Type B pancreatic cell (in vitro differentiated cells): ENCODE results near the gene COL4A2. TPM values are rescaled to one million over a fixed set of nuclear protein-coding genes. Genes with fewer than 3 reads are reported as not detected.

ENCODE experiments used
- DNase-seq: peaks from one replicate; pipeline ENCODE4 v3.0.0; 2021; ENCODE audit warnings: mixed read lengths; ENCODE audit not compliant: unreplicated experiment; ENCODE audit errors: extremely low spot score
- H3K27ac Mint-ChIP-seq: 2 replicates; pipeline ENCODE4 v1.8.0; 2021; ENCODE audit warnings: mild to moderate bottlenecking, mixed read lengths
- H3K27me3 Mint-ChIP-seq: 2 replicates; pipeline ENCODE4 v1.8.0; 2021; ENCODE audit warnings: mixed read lengths
- H3K36me3 Mint-ChIP-seq: 2 replicates; pipeline ENCODE4 v1.8.0; 2021; ENCODE audit warnings: mixed read lengths
- H3K4me1 Mint-ChIP-seq: one replicate; pipeline ENCODE4 v1.8.0; 2021; ENCODE audit warnings: mixed read lengths; ENCODE audit not compliant: unreplicated experiment
- H3K4me3 Mint-ChIP-seq: 2 replicates; pipeline ENCODE4 v1.8.0; 2021; ENCODE audit warnings: mild to moderate bottlenecking, mixed read lengths
- H3K9me3 Mint-ChIP-seq: 2 replicates; pipeline ENCODE4 v1.8.0; 2021; ENCODE audit warnings: mixed read lengths
- CTCF ChIP-seq: fragments of 200-600 bp; sonication (generic); conservative IDR thresholded peaks from 2 replicates; pipeline ENCODE4 v1.5.0; 2021; ENCODE audit warnings: antibody characterized with exemption, mild to moderate bottlenecking
- total RNA-seq: library from RNA; stranded (reverse); gene quantifications from 2 replicates; pipeline ENCODE4 v1.2.1, GENCODE V29; 2021; ENCODE audit warnings: low replicate concordance

The COL4A2 gene
- total RNA-seq, 1 donor from 2014 or later, result 145 TPM

GRCh38 chr13:110368408-110368807 is 61.3 kb downstream of the COL4A2 start:
- H3K4me1 Mint-ChIP-seq, result peaks cover 36% of the 10 kb centered on the region
- H3K36me3 Mint-ChIP-seq, result peaks cover 18% of the 10 kb centered on the region
- no peak overlapping the region for H3K27ac Mint-ChIP-seq
- DNase-seq, result no peak
- H3K9me3 Mint-ChIP-seq, result peaks cover 9% of the 10 kb centered on the region
- no peak for TF ChIP-seq CTCF
- H3K4me3 Mint-ChIP-seq, result no peak overlapping the region
- H3K27me3 Mint-ChIP-seq, result no peaks in the 10 kb centered on the region

DNA sequence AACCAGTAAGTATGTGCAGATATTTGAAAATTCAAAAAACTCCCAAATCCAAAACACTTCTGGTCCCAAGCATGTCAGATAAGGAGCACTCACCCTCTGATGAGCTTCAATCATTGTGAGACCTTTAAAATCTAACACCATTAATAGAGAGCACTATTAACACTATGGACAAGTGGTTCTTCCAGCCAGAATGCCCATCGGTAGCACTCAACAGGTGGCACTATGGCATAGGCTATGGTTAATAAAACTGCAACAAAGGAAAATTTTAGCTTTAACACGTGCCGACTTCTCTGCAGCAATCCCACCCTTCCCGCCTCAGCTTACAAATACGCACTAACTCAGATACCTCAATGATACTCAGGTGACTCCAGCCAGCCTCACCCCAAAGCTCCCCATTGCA is 62.3 kb downstream of the COL4A2 start:
- TF ChIP-seq CTCF, result no peak
- Mint-ChIP-seq H3K4me1 (peaks cover 44% of the 10 kb centered on the region), H3K9me3 (peaks cover 9% of the 10 kb centered on the region), H3K4me3 (no peak overlapping the region), H3K36me3 (peaks cover 18% of the 10 kb centered on the region), H3K27me3 (no peaks in the 10 kb centered on the region), H3K27ac (no peak overlapping the region)
- DNase-seq, result no peak

DNA sequence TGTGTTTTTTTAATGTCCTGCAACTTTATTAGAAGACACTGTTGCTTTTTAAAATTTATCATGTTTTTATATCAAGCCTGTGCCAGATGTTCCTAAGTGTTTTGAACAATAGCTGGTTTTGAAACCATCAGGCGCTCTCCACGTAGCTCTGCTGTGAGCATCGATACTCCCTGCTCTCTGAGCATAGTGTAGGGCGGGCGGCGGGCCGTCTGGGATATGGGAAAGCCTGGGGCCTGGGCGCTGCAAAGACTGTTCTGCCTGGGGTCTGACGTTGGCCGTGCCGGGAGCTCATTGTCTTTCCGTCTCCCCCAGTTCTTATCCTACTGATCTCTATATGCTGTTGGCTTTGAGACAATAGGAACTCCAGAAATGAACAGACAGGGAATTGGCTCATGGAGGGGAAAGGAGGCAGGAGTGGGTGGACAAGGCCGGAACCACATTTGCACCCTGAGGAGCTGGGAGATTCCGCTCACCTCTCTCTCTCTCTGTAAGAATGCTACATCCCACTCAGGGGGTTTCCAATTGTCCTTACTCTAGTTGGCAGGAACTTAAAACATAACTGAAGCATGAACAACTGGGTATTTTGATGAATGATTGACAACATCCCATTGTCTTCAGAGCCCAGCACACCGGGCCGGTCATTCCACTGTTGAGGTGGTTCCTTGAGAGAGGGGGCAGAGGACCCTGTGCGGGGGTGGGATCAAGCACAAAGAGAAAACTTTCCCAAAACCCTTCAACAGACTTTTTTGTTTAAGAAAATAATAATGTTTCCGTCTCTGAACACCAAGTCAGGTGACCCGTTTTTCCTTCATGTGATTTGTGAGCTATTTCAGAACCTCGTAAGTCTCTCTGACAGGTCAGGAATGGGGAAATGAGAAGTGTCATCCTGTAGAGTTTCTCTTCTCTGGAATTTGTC is 64.7 kb downstream of the COL4A2 start:
- Mint-ChIP-seq H3K27ac (peak overlapping the region; percentile 59), H3K27me3 (no peaks in the 10 kb centered on the region), H3K4me1 (peaks cover 48% of the 10 kb centered on the region), H3K4me3 (no peak overlapping the region), H3K36me3 (peaks cover 11% of the 10 kb centered on the region), H3K9me3 (peaks cover 3% of the 10 kb centered on the region)
- no peak for TF ChIP-seq CTCF
- no peak for DNase-seq

GRCh38 chr13:110372676-110373075 is 65.6 kb downstream of the COL4A2 start:
- H3K36me3 Mint-ChIP-seq, result peaks cover 11% of the 10 kb centered on the region

GRCh38 chr13:110373617-110374016 is 66.5 kb downstream of the COL4A2 start:
- DNase-seq, result no peak
- Mint-ChIP-seq H3K36me3 (peaks cover 9% of the 10 kb centered on the region), H3K4me3 (no peak overlapping the region), H3K4me1 (peaks cover 37% of the 10 kb centered on the region), H3K9me3 (peaks cover 3% of the 10 kb centered on the region), H3K27me3 (no peaks in the 10 kb centered on the region), H3K27ac (no peak overlapping the region)
- no peak for TF ChIP-seq CTCF

More at GRCh38 chr13:110372676-110373075, 65.6 kb downstream of the COL4A2 start:
- Mint-ChIP-seq H3K27me3 (no peaks in the 10 kb centered on the region), H3K9me3 (peaks cover 3% of the 10 kb centered on the region), H3K4me3 (no peak overlapping the region), H3K27ac (no peak overlapping the region), H3K4me1 (peaks cover 40% of the 10 kb centered on the region)
- DNase-seq, result no peak
- no peak for TF ChIP-seq CTCF
